ENCODE measurements around the gene ASXL3.

The ASXL3 gene

DNA sequence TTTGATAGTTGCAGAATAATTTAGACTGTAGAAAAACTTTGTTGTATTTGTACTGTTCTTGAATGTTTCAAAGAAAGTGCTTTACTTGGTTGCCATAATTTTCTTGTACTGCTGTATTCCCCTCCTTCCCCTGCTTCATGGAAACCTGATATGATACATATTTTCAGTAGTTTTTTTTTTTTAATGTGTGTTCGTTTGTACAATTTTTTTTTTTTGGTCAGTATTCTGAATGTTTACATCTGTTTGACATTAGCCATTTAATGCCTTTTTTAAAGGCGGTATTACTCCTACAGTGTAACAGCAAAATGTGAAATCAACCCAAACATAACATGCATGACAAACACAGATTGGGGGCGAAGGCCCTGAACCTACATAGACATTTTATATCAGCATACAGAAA, 172.3 kb downstream of the ASXL3 start:
- no peak overlapping the region for H2AK5ac ChIP-seq (ENCODE audit: low read length, severe bottlenecking)

GRCh38 chr18:33751613-33752221, 173.7 kb downstream of the ASXL3 start:
- no CpG with 5 or more reads among the region's 4 CpGs for WGBS
- no peak overlapping the region for H3K18ac ChIP-seq (ENCODE audit: low read depth in 1 of 2, low read length in 2 of 2)

More for the DNA sequence above, 172.3 kb downstream of the ASXL3 start:
- H3K4me2 ChIP-seq (ENCODE audit: low read length, poor library complexity, severe bottlenecking): no peak overlapping the region
- no peak overlapping the region for H3K23ac ChIP-seq (ENCODE audit: low read length in 2 of 2)
- no peak overlapping the region for H2BK15ac ChIP-seq (ENCODE audit: low read depth, poor library complexity, severe bottlenecking)
- no peak overlapping the region for H2BK5ac ChIP-seq (ENCODE audit: low read depth, low read length, poor library complexity, severe bottlenecking)
- no peak overlapping the region for H4K91ac ChIP-seq (ENCODE audit: low read length)
- H3K18ac ChIP-seq (ENCODE audit: low read depth in 1 of 2, low read length in 2 of 2): no peak overlapping the region
- no peaks in the 10 kb centered on the region for H3K9me3 ChIP-seq (ENCODE audit: control insufficient read depth, low read length)
- H3K4me1 ChIP-seq (ENCODE audit: control insufficient read depth, insufficient read depth, low read depth, low read length): peaks cover 2% of the 10 kb centered on the region
- H3K27ac ChIP-seq (ENCODE audit: low read length, poor library complexity, severe bottlenecking): no peak overlapping the region
- no peak overlapping the region for H2BK120ac ChIP-seq (ENCODE audit: low read depth, low read length)
- no peak overlapping the region for H3K4ac ChIP-seq (ENCODE audit: low read depth in 1 of 2, low read length in 2 of 2)
- H3K79me1 ChIP-seq (replicated peaks; ENCODE audit: low read length, poor library complexity, severe bottlenecking): no peaks in the 10 kb centered on the region
- H3K9ac ChIP-seq (ENCODE audit: low read length): peak overlapping the region; percentile 48
- no peak for DNase-seq
- no peak overlapping the region for H2AFZ ChIP-seq (ENCODE audit: low read depth, low read length)
- no peak overlapping the region for H4K8ac ChIP-seq (ENCODE audit: low read length)
- 74% methylated on average over 2 of the region's 3 CpGs for WGBS
- H2BK12ac ChIP-seq (ENCODE audit: low read length in 2 of 2): no peak overlapping the region
- no peak overlapping the region for H3K4me3 ChIP-seq (ENCODE audit: insufficient read depth in 1 of 2, low read depth in 1 of 2, low read length in 2 of 2)
- H3K14ac ChIP-seq (ENCODE audit: low read length in 2 of 2): no peak overlapping the region
- no peaks in the 10 kb centered on the region for H3K36me3 ChIP-seq (ENCODE audit: control insufficient read depth in 1 of 2, insufficient read depth in 2 of 2, low read depth in 1 of 2, low read length in 2 of 2)
- H3K27me3 ChIP-seq (ENCODE audit: control insufficient read depth in 1 of 2, insufficient read depth in 1 of 2, low read length in 2 of 2): no peaks in the 10 kb centered on the region

DNA sequence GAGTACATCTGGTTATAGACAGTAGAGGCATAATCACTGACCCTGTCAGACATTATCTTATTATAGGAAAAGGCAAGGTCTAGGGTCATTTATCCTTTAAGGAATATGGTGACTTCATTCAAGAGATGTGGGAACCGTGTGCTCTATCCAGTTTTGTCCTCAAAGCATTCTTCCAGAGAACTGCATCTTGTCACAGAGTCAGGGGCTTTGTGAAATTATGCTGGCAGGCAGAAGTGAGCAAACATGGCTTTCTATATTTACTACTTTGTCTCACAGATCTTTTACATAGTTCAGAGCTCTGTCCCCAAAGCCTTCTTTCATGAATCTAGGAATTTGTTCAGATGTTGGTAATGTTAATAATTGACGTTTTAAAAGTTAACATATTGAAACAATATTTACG, 177.4 kb downstream of the ASXL3 start:
- Histone ChIP-seq H3K14ac (ENCODE audit: low read length in 2 of 2) (no peak overlapping the region), H2AK5ac (ENCODE audit: low read length, severe bottlenecking) (no peak overlapping the region), H2BK12ac (ENCODE audit: low read length in 2 of 2) (no peak overlapping the region), H2AFZ (ENCODE audit: low read depth, low read length) (no peak overlapping the region), H4K91ac (ENCODE audit: low read length) (no peak overlapping the region), H2BK120ac (ENCODE audit: low read depth, low read length) (no peak overlapping the region), H3K9ac (ENCODE audit: low read length) (peak overlapping the region; percentile 62), H3K4me2 (ENCODE audit: low read length, poor library complexity, severe bottlenecking) (no peak overlapping the region), H3K79me1 (replicated peaks; ENCODE audit: low read length, poor library complexity, severe bottlenecking) (no peaks in the 10 kb centered on the region), H3K4me1 (ENCODE audit: control insufficient read depth, insufficient read depth, low read depth, low read length) (peaks cover 2% of the 10 kb centered on the region), H3K4ac (ENCODE audit: low read depth in 1 of 2, low read length in 2 of 2) (no peak overlapping the region), H3K9me3 (ENCODE audit: control insufficient read depth, low read length) (no peaks in the 10 kb centered on the region), H3K18ac (ENCODE audit: low read depth in 1 of 2, low read length in 2 of 2) (no peak overlapping the region), H3K36me3 (ENCODE audit: control insufficient read depth in 1 of 2, insufficient read depth in 2 of 2, low read depth in 1 of 2, low read length in 2 of 2) (no peaks in the 10 kb centered on the region), H2BK5ac (ENCODE audit: low read depth, low read length, poor library complexity, severe bottlenecking) (no peak overlapping the region), H3K27ac (ENCODE audit: low read length, poor library complexity, severe bottlenecking) (no peak overlapping the region), H4K8ac (ENCODE audit: low read length) (no peak overlapping the region), H2BK15ac (ENCODE audit: low read depth, poor library complexity, severe bottlenecking) (no peak overlapping the region), H3K23ac (ENCODE audit: low read length in 2 of 2) (no peak overlapping the region), H3K27me3 (ENCODE audit: control insufficient read depth in 1 of 2, insufficient read depth in 1 of 2, low read length in 2 of 2) (no peaks in the 10 kb centered on the region), H3K4me3 (ENCODE audit: insufficient read depth in 1 of 2, low read depth in 1 of 2, low read length in 2 of 2) (peak overlapping the region in 1 of 2 experiments; percentile 62)
- 13% methylated on average over 1 of the region's 3 CpGs for WGBS
- DNase-seq: peak; percentile 2

More at GRCh38 chr18:33751613-33752221, 173.7 kb downstream of the ASXL3 start:
- Histone ChIP-seq H3K9me3 (ENCODE audit: control insufficient read depth, low read length) (no peaks in the 10 kb centered on the region), H3K4me1 (ENCODE audit: control insufficient read depth, insufficient read depth, low read depth, low read length) (peaks cover 3% of the 10 kb centered on the region), H3K4ac (ENCODE audit: low read depth in 1 of 2, low read length in 2 of 2) (no peak overlapping the region), H3K79me1 (replicated peaks; ENCODE audit: low read length, poor library complexity, severe bottlenecking) (no peaks in the 10 kb centered on the region), H2BK12ac (ENCODE audit: low read length in 2 of 2) (no peak overlapping the region), H3K4me3 (ENCODE audit: insufficient read depth in 1 of 2, low read depth in 1 of 2, low read length in 2 of 2) (no peak overlapping the region), H2BK120ac (ENCODE audit: low read depth, low read length) (no peak overlapping the region), H2BK15ac (ENCODE audit: low read depth, poor library complexity, severe bottlenecking) (no peak overlapping the region), H2AK5ac (ENCODE audit: low read length, severe bottlenecking) (no peak overlapping the region), H3K27me3 (ENCODE audit: control insufficient read depth in 1 of 2, insufficient read depth in 1 of 2, low read length in 2 of 2) (no peaks in the 10 kb centered on the region), H3K9ac (ENCODE audit: low read length) (peak overlapping the region; percentile 48), H3K23ac (ENCODE audit: low read length in 2 of 2) (no peak overlapping the region), H2AFZ (ENCODE audit: low read depth, low read length) (no peak overlapping the region), H2BK5ac (ENCODE audit: low read depth, low read length, poor library complexity, severe bottlenecking) (no peak overlapping the region), H4K8ac (ENCODE audit: low read length) (no peak overlapping the region), H4K91ac (ENCODE audit: low read length) (no peak overlapping the region), H3K14ac (ENCODE audit: low read length in 2 of 2) (no peak overlapping the region), H3K27ac (ENCODE audit: low read length, poor library complexity, severe bottlenecking) (no peak overlapping the region), H3K4me2 (ENCODE audit: low read length, poor library complexity, severe bottlenecking) (no peak overlapping the region), H3K36me3 (ENCODE audit: control insufficient read depth in 1 of 2, insufficient read depth in 2 of 2, low read depth in 1 of 2, low read length in 2 of 2) (no peaks in the 10 kb centered on the region)
- peak; percentile 25 for DNase-seq

DNA sequence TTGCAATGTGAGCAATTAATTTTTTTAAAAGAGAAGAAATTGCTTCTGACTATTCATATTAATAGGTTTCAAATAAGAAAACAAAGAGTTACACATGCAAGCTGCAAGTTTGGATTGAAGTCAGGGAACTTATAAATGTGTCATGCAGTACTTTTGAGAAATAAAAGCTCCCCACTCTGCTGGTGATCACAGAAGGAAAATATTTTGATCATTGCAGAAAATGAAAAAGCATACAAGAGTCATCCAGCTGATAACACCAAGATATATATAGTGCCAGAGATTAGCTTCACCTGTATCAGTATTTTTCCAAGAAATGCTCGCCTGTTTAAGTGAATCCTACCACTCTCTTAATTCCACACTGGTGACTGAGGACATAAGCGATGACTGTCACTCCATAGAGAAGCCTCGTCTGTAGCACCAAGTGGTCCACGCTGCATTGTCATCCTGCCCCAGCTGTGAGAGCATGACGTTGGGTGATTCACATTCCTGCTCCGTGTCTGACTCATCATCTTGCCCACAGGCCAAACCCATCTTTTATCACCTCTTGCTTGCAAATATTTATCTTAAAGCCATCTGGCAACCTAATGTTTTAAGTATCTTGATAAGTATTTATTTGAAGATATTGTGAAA, 178.0 kb downstream of the ASXL3 start:
- H2BK120ac ChIP-seq (ENCODE audit: low read depth, low read length): no peak overlapping the region
- H3K9ac ChIP-seq (ENCODE audit: low read length): peak overlapping the region; percentile 62
- under 1% methylated on average over 5 of the region's 6 CpGs for WGBS

More for the DNA sequence above, 178.0 kb downstream of the ASXL3 start:
- Histone ChIP-seq H4K91ac (ENCODE audit: low read length) (no peak overlapping the region), H3K27ac (ENCODE audit: low read length, poor library complexity, severe bottlenecking) (peak overlapping the region; percentile 68), H3K9me3 (ENCODE audit: control insufficient read depth, low read length) (no peaks in the 10 kb centered on the region), H2AK5ac (ENCODE audit: low read length, severe bottlenecking) (no peak overlapping the region), H2BK15ac (ENCODE audit: low read depth, poor library complexity, severe bottlenecking) (no peak overlapping the region), H2BK12ac (ENCODE audit: low read length in 2 of 2) (no peak overlapping the region), H3K14ac (ENCODE audit: low read length in 2 of 2) (no peak overlapping the region), H3K4me1 (ENCODE audit: control insufficient read depth, insufficient read depth, low read depth, low read length) (peaks cover 2% of the 10 kb centered on the region), H3K4me3 (ENCODE audit: insufficient read depth in 1 of 2, low read depth in 1 of 2, low read length in 2 of 2) (peak overlapping the region in 1 of 2 experiments; percentile 62), H3K4ac (ENCODE audit: low read depth in 1 of 2, low read length in 2 of 2) (no peak overlapping the region), H4K8ac (ENCODE audit: low read length) (no peak overlapping the region), H2AFZ (ENCODE audit: low read depth, low read length) (no peak overlapping the region), H2BK5ac (ENCODE audit: low read depth, low read length, poor library complexity, severe bottlenecking) (no peak overlapping the region), H3K27me3 (ENCODE audit: control insufficient read depth in 1 of 2, insufficient read depth in 1 of 2, low read length in 2 of 2) (no peaks in the 10 kb centered on the region), H3K23ac (ENCODE audit: low read length in 2 of 2) (no peak overlapping the region), H3K36me3 (ENCODE audit: control insufficient read depth in 1 of 2, insufficient read depth in 2 of 2, low read depth in 1 of 2, low read length in 2 of 2) (no peaks in the 10 kb centered on the region), H3K79me1 (replicated peaks; ENCODE audit: low read length, poor library complexity, severe bottlenecking) (no peaks in the 10 kb centered on the region), H3K4me2 (ENCODE audit: low read length, poor library complexity, severe bottlenecking) (no peak overlapping the region), H3K18ac (ENCODE audit: low read depth in 1 of 2, low read length in 2 of 2) (no peak overlapping the region)
- peak; percentile 93 for DNase-seq

All from mesenchymal stem cell (in vitro differentiated cells and primary cell).